Measurements from ENCODE around the gene RXRB. TPM values are rescaled to one million over a fixed set of nuclear protein-coding genes. Genes with fewer than 3 reads are reported as not detected.

Gene RXRB
- total RNA-seq, 6 experiments from 2014 or later, result 37.3 to 41.6 (median 38.3) TPM

- Mint-ChIP-seq H3K27me3 (ENCODE audit: insufficient read depth) (peaks cover 30% of the 10 kb centered on the region), H3K9me3 (no peaks in the 10 kb centered on the region), H3K36me3 (ENCODE audit: low read depth) (no peaks in the 10 kb centered on the region), H3K4me3 (no peak overlapping the region), H3K27ac (no peak overlapping the region), H3K4me1 (ENCODE audit: low read depth) (peaks cover 21% of the 10 kb centered on the region)
- DNase-seq, result no peak
- TF ChIP-seq CTCF (IDR thresholded peaks at IDR 0.05), result no peak
Observed at GRCh38 chr6:33164176-33164575, 36.3 kb downstream of the RXRB start.

GRCh38 chr6:33163540-33163939 is 36.9 kb downstream of the RXRB start:
- H3K27ac Mint-ChIP-seq, result no peak overlapping the region
- H3K36me3 Mint-ChIP-seq (ENCODE audit: low read depth), result no peaks in the 10 kb centered on the region
- H3K27me3 Mint-ChIP-seq (ENCODE audit: insufficient read depth), result peaks cover 26% of the 10 kb centered on the region
- DNase-seq, result no peak
- H3K4me3 Mint-ChIP-seq, result no peak overlapping the region
- peaks cover 21% of the 10 kb centered on the region for H3K4me1 Mint-ChIP-seq (ENCODE audit: low read depth)
- TF ChIP-seq CTCF (IDR thresholded peaks at IDR 0.05), result no peak
- no peaks in the 10 kb centered on the region for H3K9me3 Mint-ChIP-seq

- Mint-ChIP-seq H3K27me3 (ENCODE audit: insufficient read depth) (peaks cover 31% of the 10 kb centered on the region), H3K27ac (peak overlapping the region; percentile 64), H3K4me3 (peak overlapping the region; percentile 83), H3K4me1 (ENCODE audit: low read depth) (peaks cover 21% of the 10 kb centered on the region), H3K9me3 (no peaks in the 10 kb centered on the region), H3K36me3 (ENCODE audit: low read depth) (no peaks in the 10 kb centered on the region)
- peak; percentile 53 for DNase-seq
- TF ChIP-seq CTCF (IDR thresholded peaks at IDR 0.05), result peak; percentile 94
Observed at GRCh38 chr6:33161354-33162331, 38.8 kb downstream of the RXRB start.

- Mint-ChIP-seq H3K27ac (peak overlapping the region; percentile 64), H3K27me3 (ENCODE audit: insufficient read depth) (peaks cover 25% of the 10 kb centered on the region), H3K9me3 (no peaks in the 10 kb centered on the region), H3K4me1 (ENCODE audit: low read depth) (peaks cover 21% of the 10 kb centered on the region), H3K4me3 (peak overlapping the region; percentile 83), H3K36me3 (ENCODE audit: low read depth) (no peaks in the 10 kb centered on the region)
- peak; percentile 92 for DNase-seq
- no peak for TF ChIP-seq CTCF (IDR thresholded peaks at IDR 0.05)
Observed at GRCh38 chr6:33160728-33161344, 39.6 kb downstream of the RXRB start.

GRCh38 chr6:33160096-33160495 is 40.4 kb downstream of the RXRB start:
- no peaks in the 10 kb centered on the region for H3K36me3 Mint-ChIP-seq (ENCODE audit: low read depth)
- no peak overlapping the region for H3K4me3 Mint-ChIP-seq
- no peak overlapping the region for H3K27ac Mint-ChIP-seq
- H3K4me1 Mint-ChIP-seq (ENCODE audit: low read depth), result peaks cover 21% of the 10 kb centered on the region
- no peaks in the 10 kb centered on the region for H3K9me3 Mint-ChIP-seq
- DNase-seq, result no peak
- no peak for TF ChIP-seq CTCF (IDR thresholded peaks at IDR 0.05)
- peaks cover 27% of the 10 kb centered on the region for H3K27me3 Mint-ChIP-seq (ENCODE audit: insufficient read depth)
